GM21447 (cell line): ENCODE measurements around the gene ZMYND11.

ENCODE experiments used
- ATAC-seq: cut with Tn5 transposase; IDR thresholded peaks from one replicate; pipeline ENCODE4 v1.9.1; 2021; ENCODE audit not compliant: unreplicated experiment

The ZMYND11 gene

GRCh38 chr10:190216-190615 lies 55.0 kb downstream of the ZMYND11 start:
- ATAC-seq, result no peak

GRCh38 chr10:191703-192518 lies 56.7 kb downstream of the ZMYND11 start:
- no peak for ATAC-seq

GRCh38 chr10:194281-194680 lies 59.0 kb downstream of the ZMYND11 start:
- no peak for ATAC-seq

- no peak for ATAC-seq
Measured at GRCh38 chr10:200405-200804, 65.2 kb downstream of the ZMYND11 start.

GRCh38 chr10:201328-201771 lies 66.1 kb downstream of the ZMYND11 start:
- no peak for ATAC-seq

- ATAC-seq, result no peak
Measured at GRCh38 chr10:208616-209015, 73.4 kb downstream of the ZMYND11 start.

GRCh38 chr10:209357-209756 lies 74.1 kb downstream of the ZMYND11 start:
- ATAC-seq, result no peak

GRCh38 chr10:210297-210696 lies 75.0 kb downstream of the ZMYND11 start:
- no peak for ATAC-seq

GRCh38 chr10:215444-215843 lies 80.2 kb downstream of the ZMYND11 start:
- ATAC-seq, result no peak

- ATAC-seq, result no peak
Measured at GRCh38 chr10:218798-219197, 83.5 kb downstream of the ZMYND11 start.

- ATAC-seq, result no peak
Measured at GRCh38 chr10:219731-220472, 84.6 kb downstream of the ZMYND11 start.

- ATAC-seq, result no peak
Measured at GRCh38 chr10:224571-224970, 89.3 kb downstream of the ZMYND11 start.

GRCh38 chr10:226018-226417 lies 90.8 kb downstream of the ZMYND11 start:
- ATAC-seq, result no peak

- no peak for ATAC-seq
Measured at GRCh38 chr10:227014-227413, 91.8 kb downstream of the ZMYND11 start.

- ATAC-seq, result no peak
Measured at GRCh38 chr10:228366-228765, 93.1 kb downstream of the ZMYND11 start.

- ATAC-seq, result no peak
Measured at GRCh38 chr10:230758-231157, 95.5 kb downstream of the ZMYND11 start.

- no peak for ATAC-seq
Measured at GRCh38 chr10:232061-232460, 96.8 kb downstream of the ZMYND11 start.

- no peak for ATAC-seq
Measured at GRCh38 chr10:232878-233277, 97.6 kb downstream of the ZMYND11 start.

- ATAC-seq, result no peak
Measured at GRCh38 chr10:234708-235406, 99.6 kb downstream of the ZMYND11 start.

- no peak for ATAC-seq
Measured at GRCh38 chr10:235915-236314, 100.7 kb downstream of the ZMYND11 start.

- no peak for ATAC-seq
Measured at GRCh38 chr10:239109-239508, 103.9 kb downstream of the ZMYND11 start.

- ATAC-seq, result no peak
Measured at GRCh38 chr10:241451-241850, 106.2 kb downstream of the ZMYND11 start.
